ENCODE data around the gene NR2E1.

Gene NR2E1

GRCh38 chr6:108171918-108172516 lies 6.2 kb downstream of the NR2E1 start:
- DNase-seq, result no peak

GRCh38 chr6:108174371-108175175 lies 8.8 kb downstream of the NR2E1 start:
- DNase-seq, result no peak

GRCh38 chr6:108175176-108175591 lies 9.4 kb downstream of the NR2E1 start:
- DNase-seq, result no peak

GRCh38 chr6:108175592-108176279 lies 9.9 kb downstream of the NR2E1 start:
- no peak for DNase-seq

- no peak for DNase-seq
Measured at GRCh38 chr6:108176281-108177089, 10.7 kb downstream of the NR2E1 start.

GRCh38 chr6:108179741-108180140 lies 13.9 kb downstream of the NR2E1 start:
- DNase-seq, result no peak

GRCh38 chr6:108180266-108180665 lies 14.4 kb downstream of the NR2E1 start:
- DNase-seq, result no peak

- DNase-seq, result no peak
Measured at GRCh38 chr6:108180776-108181175, 15.0 kb downstream of the NR2E1 start.

GRCh38 chr6:108186226-108186625 lies 20.4 kb downstream of the NR2E1 start:
- no peak for DNase-seq

- DNase-seq, result no peak
Measured at GRCh38 chr6:108187519-108187918, 21.7 kb downstream of the NR2E1 start.

- no peak for DNase-seq
Measured at GRCh38 chr6:108193131-108193530, 27.3 kb downstream of the NR2E1 start.

- DNase-seq, result no peak
Measured at GRCh38 chr6:108193835-108194234, 28.0 kb downstream of the NR2E1 start.

- no peak for DNase-seq
Measured at GRCh38 chr6:108194503-108194902, 28.7 kb downstream of the NR2E1 start.

GRCh38 chr6:108195209-108195608 lies 29.4 kb downstream of the NR2E1 start:
- no peak for DNase-seq

GRCh38 chr6:108198761-108199498 lies 33.1 kb downstream of the NR2E1 start:
- no peak for DNase-seq

- DNase-seq, result no peak
Measured at GRCh38 chr6:108200186-108200585, 34.4 kb downstream of the NR2E1 start.

GRCh38 chr6:108200631-108201030 lies 34.8 kb downstream of the NR2E1 start:
- DNase-seq, result no peak

- DNase-seq, result no peak
Measured at GRCh38 chr6:108203189-108204112, 37.6 kb downstream of the NR2E1 start.

- no peak for DNase-seq
Measured at GRCh38 chr6:108207013-108207412, 41.2 kb downstream of the NR2E1 start.

- DNase-seq, result no peak
Measured at GRCh38 chr6:108209738-108210137, 43.9 kb downstream of the NR2E1 start.

GRCh38 chr6:108210556-108210955 lies 44.7 kb downstream of the NR2E1 start:
- DNase-seq, result no peak
